Astrocyte (in vitro differentiated cells and primary cell): ENCODE measurements around the gene NCR3LG1. TPM values are rescaled to one million over a fixed set of nuclear protein-coding genes. Genes with fewer than 3 reads are reported as not detected.

Source experiments
- DNase-seq: peaks from one replicate; pipeline ENCODE4 v3.0.0-alpha.2; 2010; ENCODE audit warnings: low read depth
- FAIRE-seq: peaks from 2 replicates; lab custom pipeline; 2011; peaks lifted over from hg19 to GRCh38; lab: Jason Lieb, UNC
- H2AFZ ChIP-seq: 2 replicates; pipeline ENCODE4 v1.6.0; 2012; ENCODE audit warnings: low read depth, low read length, inconsistent platforms
- H3K27ac ChIP-seq: 2 replicates; pipeline ENCODE4 v1.5.1; 2011; ENCODE audit warnings: low read depth, low read length, inconsistent platforms
- H3K27me3 ChIP-seq: 2 replicates; pipeline ENCODE4 v1.6.0; 2011; ENCODE audit warnings: low read length, inconsistent platforms; ENCODE audit not compliant: insufficient read depth
- H3K36me3 ChIP-seq: 2 replicates; pipeline ENCODE4 v1.5.1; 2011; ENCODE audit warnings: low read length, inconsistent platforms; ENCODE audit not compliant: insufficient read depth
- H3K4me1 ChIP-seq: 2 replicates; pipeline ENCODE4 v1.5.1; 2011; ENCODE audit warnings: low read length, inconsistent platforms; ENCODE audit not compliant: insufficient read depth
- H3K4me2 ChIP-seq: 2 replicates; pipeline ENCODE4 v1.6.0; 2012; ENCODE audit warnings: low read length, inconsistent platforms
- H3K4me3 ChIP-seq: 2 replicates; pipeline ENCODE4 v1.5.1; 2011; ENCODE audit warnings: low read depth, mild to moderate bottlenecking, low read length, inconsistent platforms; ENCODE audit not compliant: insufficient read depth
- H3K79me2 ChIP-seq: 2 replicates; pipeline ENCODE4 v1.6.0; 2012; ENCODE audit warnings: mild to moderate bottlenecking, low read length, inconsistent platforms; ENCODE audit not compliant: insufficient read depth
- H3K9ac ChIP-seq: 2 replicates; pipeline ENCODE4 v1.6.0; 2012; ENCODE audit warnings: mild to moderate bottlenecking, low read length, inconsistent platforms
- H3K9me3 ChIP-seq: 2 replicates; pipeline ENCODE4 v1.5.1; 2012; ENCODE audit warnings: low read depth, mild to moderate bottlenecking, low read length, inconsistent platforms; ENCODE audit not compliant: insufficient read depth
- H4K20me1 ChIP-seq: 2 replicates; pipeline ENCODE4 v1.6.0; 2012; ENCODE audit warnings: low read length, inconsistent platforms; ENCODE audit not compliant: insufficient read depth
- H3K27ac Mint-ChIP-seq: one replicate; pipeline ENCODE4 v1.8.0; 2021; ENCODE audit warnings: mild to moderate bottlenecking, mixed read lengths; ENCODE audit not compliant: unreplicated experiment
- H3K27me3 Mint-ChIP-seq: one replicate; pipeline ENCODE4 v1.8.0; 2021; ENCODE audit warnings: low read depth, mixed read lengths; ENCODE audit not compliant: unreplicated experiment
- H3K36me3 Mint-ChIP-seq: one replicate; pipeline ENCODE4 v1.8.0; 2021; ENCODE audit warnings: low read depth, mixed read lengths; ENCODE audit not compliant: unreplicated experiment
- H3K4me1 Mint-ChIP-seq: one replicate; pipeline ENCODE4 v1.8.0; 2021; ENCODE audit warnings: low read depth, mixed read lengths; ENCODE audit not compliant: unreplicated experiment
- H3K4me3 Mint-ChIP-seq: one replicate; pipeline ENCODE4 v1.8.0; 2021; ENCODE audit warnings: mild to moderate bottlenecking, moderate library complexity, mixed read lengths; ENCODE audit not compliant: unreplicated experiment
- H3K9me3 Mint-ChIP-seq: one replicate; pipeline ENCODE4 v1.8.0; 2021; ENCODE audit warnings: mild to moderate bottlenecking, mixed read lengths; ENCODE audit not compliant: unreplicated experiment
- EZH2 ChIP-seq: IDR thresholded peaks from 2 replicates; pipeline ENCODE4 v1.6.1; 2012; ENCODE audit warnings: mild to moderate bottlenecking, low read length, inconsistent platforms; ENCODE audit not compliant: insufficient read depth
- total RNA-seq: library from RNA; stranded (reverse); gene quantifications from 2 replicates; pipeline ENCODE4 v1.2.1, GENCODE V29; 2021
- TF ChIP-seq, protein P1 (sequence below): IDR thresholded peaks from 2 replicates; pipeline ENCODE4 v1.5.1; 2011; ENCODE audit warnings: low read depth, mild to moderate bottlenecking, inconsistent platforms, low read length, moderate library complexity; ENCODE audit not compliant: insufficient read depth

Gene NCR3LG1
- total RNA-seq, 1 donor from 2014 or later: 3.3 TPM

DNA sequence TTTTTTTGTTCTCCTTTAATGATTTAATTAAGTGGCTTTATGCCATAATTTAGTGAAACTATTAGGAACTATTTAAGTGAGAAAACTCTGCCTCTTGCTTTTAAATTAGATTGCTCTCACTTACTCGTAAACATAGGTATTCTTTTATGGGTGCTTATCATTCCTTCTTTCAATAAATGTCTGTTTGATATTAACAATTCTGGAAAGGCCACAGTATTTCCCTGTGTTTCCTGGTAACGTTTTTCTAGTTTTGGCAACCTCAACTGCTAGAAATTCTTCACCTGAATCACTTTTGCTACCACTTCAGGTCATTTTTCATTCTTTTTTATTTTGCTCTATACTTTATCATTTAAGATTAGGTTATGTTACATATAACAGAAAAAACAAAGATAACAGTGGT, 19.9 kb upstream of the NCR3LG1 start:
- Histone ChIP-seq H3K27ac (no peak overlapping the region), H3K27me3 (no peaks in the 10 kb centered on the region), H3K4me2 (no peak overlapping the region), H3K36me3 (peaks cover 5% of the 10 kb centered on the region), H3K4me3 (no peak overlapping the region), H3K79me2 (no peaks in the 10 kb centered on the region), H3K9me3 (no peaks in the 10 kb centered on the region), H4K20me1 (no peaks in the 10 kb centered on the region), H3K4me1 (no peaks in the 10 kb centered on the region), H2AFZ (no peak overlapping the region), H3K9ac (no peak overlapping the region)
- H3K4me3 Mint-ChIP-seq: no peak overlapping the region
- DNase-seq (no peak), FAIRE-seq (no peak)
- no peaks in the 10 kb centered on the region for H3K9me3 Mint-ChIP-seq
- no peak overlapping the region for H3K27ac Mint-ChIP-seq
- H3K4me1 Mint-ChIP-seq: no peaks in the 10 kb centered on the region
- H3K27me3 Mint-ChIP-seq: no peaks in the 10 kb centered on the region
- peaks cover 2% of the 10 kb centered on the region for H3K36me3 Mint-ChIP-seq
- TF ChIP-seq, protein P1, sequence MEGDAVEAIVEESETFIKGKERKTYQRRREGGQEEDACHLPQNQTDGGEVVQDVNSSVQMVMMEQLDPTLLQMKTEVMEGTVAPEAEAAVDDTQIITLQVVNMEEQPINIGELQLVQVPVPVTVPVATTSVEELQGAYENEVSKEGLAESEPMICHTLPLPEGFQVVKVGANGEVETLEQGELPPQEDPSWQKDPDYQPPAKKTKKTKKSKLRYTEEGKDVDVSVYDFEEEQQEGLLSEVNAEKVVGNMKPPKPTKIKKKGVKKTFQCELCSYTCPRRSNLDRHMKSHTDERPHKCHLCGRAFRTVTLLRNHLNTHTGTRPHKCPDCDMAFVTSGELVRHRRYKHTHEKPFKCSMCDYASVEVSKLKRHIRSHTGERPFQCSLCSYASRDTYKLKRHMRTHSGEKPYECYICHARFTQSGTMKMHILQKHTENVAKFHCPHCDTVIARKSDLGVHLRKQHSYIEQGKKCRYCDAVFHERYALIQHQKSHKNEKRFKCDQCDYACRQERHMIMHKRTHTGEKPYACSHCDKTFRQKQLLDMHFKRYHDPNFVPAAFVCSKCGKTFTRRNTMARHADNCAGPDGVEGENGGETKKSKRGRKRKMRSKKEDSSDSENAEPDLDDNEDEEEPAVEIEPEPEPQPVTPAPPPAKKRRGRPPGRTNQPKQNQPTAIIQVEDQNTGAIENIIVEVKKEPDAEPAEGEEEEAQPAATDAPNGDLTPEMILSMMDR: no peak
- no peak for TF ChIP-seq EZH2

DNA sequence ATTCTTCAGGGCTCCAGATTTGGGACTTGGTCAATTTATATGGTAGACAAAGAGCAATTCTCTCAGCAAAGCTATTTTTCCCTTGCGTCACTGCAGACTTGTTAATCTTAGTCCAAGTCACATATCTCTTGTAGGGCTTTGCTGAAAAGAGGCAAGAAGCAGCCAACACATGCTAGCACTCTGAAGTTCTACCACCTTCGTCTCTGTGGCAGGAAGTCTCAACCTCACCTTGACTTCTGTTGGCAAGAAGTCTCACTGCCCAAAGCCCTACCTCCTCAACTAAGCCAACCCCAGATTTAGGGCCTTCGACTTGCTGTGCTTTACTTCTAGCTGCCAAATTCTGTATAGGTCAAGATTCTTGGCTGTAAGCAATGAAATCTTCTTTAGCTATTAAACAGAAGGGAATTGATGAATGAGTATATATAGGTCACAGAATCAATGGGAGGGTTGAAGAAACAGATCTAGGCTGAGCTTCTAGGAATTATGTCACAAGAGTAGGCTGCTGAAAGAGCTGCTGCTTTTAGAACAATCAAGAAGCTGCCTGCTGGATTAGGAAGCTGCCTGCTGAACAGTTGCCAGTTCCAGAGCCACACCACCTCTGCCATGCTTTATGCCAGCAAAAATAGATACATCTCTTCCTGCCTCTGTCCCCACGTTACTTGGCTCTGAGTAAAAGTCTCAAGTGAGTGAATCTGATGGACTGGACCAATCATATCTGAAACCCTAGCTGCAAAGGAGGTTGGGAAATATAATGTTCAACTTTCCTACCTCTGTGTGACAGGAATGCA, 17.6 kb upstream of the NCR3LG1 start:
- no peaks in the 10 kb centered on the region for H3K4me1 ChIP-seq
- DNase-seq: no peak
- Mint-ChIP-seq H3K27ac (no peak overlapping the region), H3K4me1 (no peaks in the 10 kb centered on the region), H3K9me3 (no peaks in the 10 kb centered on the region), H3K27me3 (no peaks in the 10 kb centered on the region), H3K4me3 (no peak overlapping the region), H3K36me3 (peaks cover 2% of the 10 kb centered on the region)
- H3K4me2 ChIP-seq: no peak overlapping the region
- H3K27me3 ChIP-seq: no peaks in the 10 kb centered on the region
- H3K27ac ChIP-seq: no peak overlapping the region
- peaks cover 5% of the 10 kb centered on the region for H3K36me3 ChIP-seq
- H3K4me3 ChIP-seq: no peak overlapping the region
- TF ChIP-seq EZH2: no peak
- TF ChIP-seq, protein P1: no peak
- no peaks in the 10 kb centered on the region for H3K9me3 ChIP-seq
- no peaks in the 10 kb centered on the region for H4K20me1 ChIP-seq
- H3K79me2 ChIP-seq: no peaks in the 10 kb centered on the region
- no peak overlapping the region for H2AFZ ChIP-seq
- no peak overlapping the region for H3K9ac ChIP-seq
- no peak for FAIRE-seq

DNA sequence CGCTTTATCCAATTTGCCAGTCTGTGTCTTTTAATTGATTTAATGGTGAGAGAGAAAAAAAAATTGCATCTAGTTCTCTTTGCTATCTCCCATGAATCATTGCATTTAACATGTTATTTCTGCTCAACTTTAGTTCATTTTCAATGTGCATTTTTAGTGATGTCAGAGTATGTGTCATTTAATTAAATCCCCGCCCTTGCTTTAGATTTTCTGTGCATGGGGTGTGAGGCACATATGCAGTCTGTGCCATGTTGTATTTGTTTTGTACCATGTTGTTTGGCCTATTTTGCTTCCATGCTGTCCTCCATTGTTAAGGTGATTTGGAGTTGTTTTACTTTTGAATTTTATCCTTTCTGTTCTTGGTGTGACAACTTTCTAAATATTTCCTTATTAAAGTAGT, 8.3 kb upstream of the NCR3LG1 start:
- no peaks in the 10 kb centered on the region for H3K9me3 ChIP-seq
- DNase-seq (no peak), FAIRE-seq (no peak)
- no peaks in the 10 kb centered on the region for H4K20me1 ChIP-seq
- Mint-ChIP-seq H3K36me3 (no peaks in the 10 kb centered on the region), H3K27ac (no peak overlapping the region), H3K27me3 (peaks cover 3% of the 10 kb centered on the region), H3K4me1 (peaks cover 8% of the 10 kb centered on the region), H3K9me3 (no peaks in the 10 kb centered on the region), H3K4me3 (no peak overlapping the region)
- TF ChIP-seq, protein P1: no peak
- no peak for TF ChIP-seq EZH2
- H3K4me1 ChIP-seq: no peaks in the 10 kb centered on the region
- H3K36me3 ChIP-seq: no peaks in the 10 kb centered on the region
- H3K4me2 ChIP-seq: no peak overlapping the region
- H3K27me3 ChIP-seq: no peaks in the 10 kb centered on the region
- no peak overlapping the region for H3K27ac ChIP-seq
- H3K9ac ChIP-seq: no peak overlapping the region
- no peak overlapping the region for H2AFZ ChIP-seq
- H3K79me2 ChIP-seq: no peaks in the 10 kb centered on the region
- H3K4me3 ChIP-seq: no peak overlapping the region
